ENCODE results near the gene DOK4. TPM values are rescaled to one million over a fixed set of nuclear protein-coding genes. Genes with fewer than 3 reads are reported as not detected.

The DOK4 gene
- total RNA-seq, 1 experiment from 2014 or later = 6.8 TPM

DNA sequence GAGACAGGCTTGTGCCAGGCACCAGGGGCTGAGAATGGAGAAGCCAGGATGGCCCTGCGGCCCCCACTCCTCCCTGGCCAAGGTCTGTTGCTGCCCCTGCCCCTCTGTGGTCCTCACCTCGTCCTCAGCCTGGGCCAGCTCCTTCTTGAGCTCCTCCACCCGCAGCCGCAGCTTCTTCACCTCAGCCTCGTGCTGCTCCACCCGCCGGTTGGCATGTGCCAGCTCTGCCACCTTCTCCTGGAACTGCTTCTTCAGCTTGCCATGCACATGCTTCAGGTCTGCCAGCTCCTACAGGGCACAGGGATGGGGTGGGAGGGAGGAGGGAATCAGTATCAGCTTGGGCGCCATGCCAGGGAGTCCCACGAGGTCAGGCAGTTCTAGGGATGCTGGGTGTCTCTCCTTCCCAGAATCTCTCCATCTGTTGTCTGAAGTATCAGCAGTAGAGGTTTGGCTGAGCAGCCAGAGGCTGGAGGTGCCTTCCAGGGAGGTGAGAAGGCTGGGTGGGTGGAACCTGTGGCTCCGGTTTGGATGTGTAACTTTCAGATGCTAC, 30.0 kb upstream of the DOK4 start:
- Histone ChIP-seq H3K4me1 (ENCODE audit: control insufficient read depth, insufficient read depth, low read length) (no peaks in the 10 kb centered on the region), H3K4me3 (ENCODE audit: low read depth in 2 of 2, low read length in 2 of 2) (no peak overlapping the region), H3K27ac (ENCODE audit: low read length) (no peak overlapping the region), H3K27me3 (ENCODE audit: control insufficient read depth, insufficient read depth, low read length) (no peaks in the 10 kb centered on the region), H3K9me3 (ENCODE audit: control insufficient read depth, insufficient read depth, low read depth, low read length) (no peaks in the 10 kb centered on the region), H3K36me3 (ENCODE audit: control insufficient read depth, insufficient read depth, low read length) (no peaks in the 10 kb centered on the region)
- TF ChIP-seq SIN3A (IDR thresholded peaks at IDR 0.05; ENCODE audit: borderline replicate concordance, insufficient read depth, low read depth, low read length) (no peak), POLR2AphosphoS5 (IDR thresholded peaks at IDR 0.05; ENCODE audit: low read depth, low read length) (no peak), TCF7L2 (IDR thresholded peaks at IDR 0.05; ENCODE audit: low read depth, low read length) (no peak)
- TF ChIP-seq, protein P1, sequence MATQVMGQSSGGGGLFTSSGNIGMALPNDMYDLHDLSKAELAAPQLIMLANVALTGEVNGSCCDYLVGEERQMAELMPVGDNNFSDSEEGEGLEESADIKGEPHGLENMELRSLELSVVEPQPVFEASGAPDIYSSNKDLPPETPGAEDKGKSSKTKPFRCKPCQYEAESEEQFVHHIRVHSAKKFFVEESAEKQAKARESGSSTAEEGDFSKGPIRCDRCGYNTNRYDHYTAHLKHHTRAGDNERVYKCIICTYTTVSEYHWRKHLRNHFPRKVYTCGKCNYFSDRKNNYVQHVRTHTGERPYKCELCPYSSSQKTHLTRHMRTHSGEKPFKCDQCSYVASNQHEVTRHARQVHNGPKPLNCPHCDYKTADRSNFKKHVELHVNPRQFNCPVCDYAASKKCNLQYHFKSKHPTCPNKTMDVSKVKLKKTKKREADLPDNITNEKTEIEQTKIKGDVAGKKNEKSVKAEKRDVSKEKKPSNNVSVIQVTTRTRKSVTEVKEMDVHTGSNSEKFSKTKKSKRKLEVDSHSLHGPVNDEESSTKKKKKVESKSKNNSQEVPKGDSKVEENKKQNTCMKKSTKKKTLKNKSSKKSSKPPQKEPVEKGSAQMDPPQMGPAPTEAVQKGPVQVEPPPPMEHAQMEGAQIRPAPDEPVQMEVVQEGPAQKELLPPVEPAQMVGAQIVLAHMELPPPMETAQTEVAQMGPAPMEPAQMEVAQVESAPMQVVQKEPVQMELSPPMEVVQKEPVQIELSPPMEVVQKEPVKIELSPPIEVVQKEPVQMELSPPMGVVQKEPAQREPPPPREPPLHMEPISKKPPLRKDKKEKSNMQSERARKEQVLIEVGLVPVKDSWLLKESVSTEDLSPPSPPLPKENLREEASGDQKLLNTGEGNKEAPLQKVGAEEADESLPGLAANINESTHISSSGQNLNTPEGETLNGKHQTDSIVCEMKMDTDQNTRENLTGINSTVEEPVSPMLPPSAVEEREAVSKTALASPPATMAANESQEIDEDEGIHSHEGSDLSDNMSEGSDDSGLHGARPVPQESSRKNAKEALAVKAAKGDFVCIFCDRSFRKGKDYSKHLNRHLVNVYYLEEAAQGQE (IDR thresholded peaks at IDR 0.05; ENCODE audit: insufficient read depth in 1 of 2, low read depth in 2 of 2, low read length in 1 of 2) = no peak
- TF ChIP-seq, protein P2, sequence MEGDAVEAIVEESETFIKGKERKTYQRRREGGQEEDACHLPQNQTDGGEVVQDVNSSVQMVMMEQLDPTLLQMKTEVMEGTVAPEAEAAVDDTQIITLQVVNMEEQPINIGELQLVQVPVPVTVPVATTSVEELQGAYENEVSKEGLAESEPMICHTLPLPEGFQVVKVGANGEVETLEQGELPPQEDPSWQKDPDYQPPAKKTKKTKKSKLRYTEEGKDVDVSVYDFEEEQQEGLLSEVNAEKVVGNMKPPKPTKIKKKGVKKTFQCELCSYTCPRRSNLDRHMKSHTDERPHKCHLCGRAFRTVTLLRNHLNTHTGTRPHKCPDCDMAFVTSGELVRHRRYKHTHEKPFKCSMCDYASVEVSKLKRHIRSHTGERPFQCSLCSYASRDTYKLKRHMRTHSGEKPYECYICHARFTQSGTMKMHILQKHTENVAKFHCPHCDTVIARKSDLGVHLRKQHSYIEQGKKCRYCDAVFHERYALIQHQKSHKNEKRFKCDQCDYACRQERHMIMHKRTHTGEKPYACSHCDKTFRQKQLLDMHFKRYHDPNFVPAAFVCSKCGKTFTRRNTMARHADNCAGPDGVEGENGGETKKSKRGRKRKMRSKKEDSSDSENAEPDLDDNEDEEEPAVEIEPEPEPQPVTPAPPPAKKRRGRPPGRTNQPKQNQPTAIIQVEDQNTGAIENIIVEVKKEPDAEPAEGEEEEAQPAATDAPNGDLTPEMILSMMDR (IDR thresholded peaks at IDR 0.05) = no peak
- ATAC-seq (no peak), DNase-seq (ENCODE audit: low read depth, low spot score) (no peak)
- in situ Hi-C loops (cut with HindIII; ENCODE audit: low pct_unique_long_range_greater_than_20kb, low sequenced_read_pairs) = no loop called here
- CTCF ChIA-PET = no interaction called here
- POLR2A ChIA-PET = interaction anchor here (0.7 kb wide), 1 partner anchor 430 kb away, joined by 15 read pairs; no protein-coding TSS in a partner anchor
- no TSS peak for BruUV-seq (replicated peaks)
- intact Hi-C loops (cut with micrococcal nuclease; ENCODE audit: unreplicated experiment) = loop anchor here (5.0 to 10.0 kb wide), 3 partner anchors 51 to 214 kb away; partner anchors contain the start of gene POLR2C

DNA sequence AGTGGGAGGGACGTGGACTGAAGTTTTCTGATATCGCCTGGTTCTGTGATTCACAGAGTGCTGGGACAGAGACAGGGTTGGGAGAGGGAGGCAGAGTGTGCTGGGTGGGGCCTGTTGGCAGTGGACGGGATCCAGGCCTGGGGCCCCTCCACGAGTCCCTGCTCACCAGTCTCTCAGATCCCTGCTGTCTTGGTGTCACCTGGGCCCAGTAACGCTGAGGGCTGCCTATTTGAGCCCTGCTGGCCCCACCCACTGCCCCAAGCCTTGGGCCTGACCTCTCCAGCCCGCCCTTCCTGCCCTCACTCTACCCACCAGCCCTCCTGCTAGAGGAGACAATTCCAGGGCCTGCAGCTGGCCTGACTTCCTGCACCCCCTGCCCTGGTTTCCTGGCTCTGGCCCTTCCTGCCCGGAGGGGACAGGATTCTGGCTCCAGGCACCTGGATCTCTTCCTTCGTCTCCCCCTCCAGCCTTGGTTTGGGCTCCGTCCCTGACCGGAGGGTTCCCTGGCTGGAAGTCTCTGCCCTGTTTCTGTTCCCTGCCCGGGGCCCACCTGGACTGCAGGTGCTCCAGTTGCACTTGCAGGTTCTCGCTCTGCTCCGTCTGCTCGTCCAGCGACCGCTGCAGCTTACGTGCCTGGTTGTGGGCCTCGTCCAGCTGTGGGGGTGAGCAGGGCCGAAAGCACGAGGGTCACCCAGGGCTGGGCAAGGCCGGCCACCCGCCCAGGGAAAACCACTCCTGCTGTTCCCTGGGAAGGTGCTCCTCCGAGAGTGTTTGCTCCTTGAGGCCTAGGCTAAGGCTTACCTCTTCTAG, 28.7 kb upstream of the DOK4 start:
- H3K4me1 ChIP-seq (ENCODE audit: control insufficient read depth, insufficient read depth, low read length) = no peaks in the 10 kb centered on the region
- ChIA-PET CTCF (no interaction called here), POLR2A (no interaction called here)
- no peaks in the 10 kb centered on the region for H3K27me3 ChIP-seq (ENCODE audit: control insufficient read depth, insufficient read depth, low read length)
- no TSS peak for BruUV-seq (replicated peaks)
- in situ Hi-C loops (cut with HindIII; ENCODE audit: low pct_unique_long_range_greater_than_20kb, low sequenced_read_pairs) = no loop called here
- no peak overlapping the region for H3K4me3 ChIP-seq (ENCODE audit: low read depth in 2 of 2, low read length in 2 of 2)
- no peaks in the 10 kb centered on the region for H3K36me3 ChIP-seq (ENCODE audit: control insufficient read depth, insufficient read depth, low read length)
- DNase-seq (ENCODE audit: low read depth, low spot score) (no peak), ATAC-seq (no peak)
- H3K9me3 ChIP-seq (ENCODE audit: control insufficient read depth, insufficient read depth, low read depth, low read length) = no peaks in the 10 kb centered on the region
- TF ChIP-seq, protein P2 (IDR thresholded peaks at IDR 0.05) = no peak
- TF ChIP-seq POLR2AphosphoS5 (IDR thresholded peaks at IDR 0.05; ENCODE audit: low read depth, low read length) (no peak), SIN3A (IDR thresholded peaks at IDR 0.05; ENCODE audit: borderline replicate concordance, insufficient read depth, low read depth, low read length) (no peak), TCF7L2 (IDR thresholded peaks at IDR 0.05; ENCODE audit: low read depth, low read length) (no peak)
- TF ChIP-seq, protein P1 (IDR thresholded peaks at IDR 0.05; ENCODE audit: insufficient read depth in 1 of 2, low read depth in 2 of 2, low read length in 1 of 2) = no peak
- intact Hi-C loops (cut with micrococcal nuclease; ENCODE audit: unreplicated experiment) = loop anchor here (5.0 to 10.0 kb wide), 3 partner anchors 50 to 213 kb away; partner anchors contain the start of gene POLR2C
- no peak overlapping the region for H3K27ac ChIP-seq (ENCODE audit: low read length)

All from Panc1 (cell line).